ENCODE data around the gene ZNF26. TPM values are rescaled to one million over a fixed set of nuclear protein-coding genes. Genes with fewer than 3 reads are reported as not detected.
A peak's percentile ranks its signal among the peaks of the same experiment; 100 is the strongest.

The ZNF26 gene
- total RNA-seq, 6 experiments from 2014 or later, result 3.2 to 14.9 (median 3.9) TPM

- H3K27me3 ChIP-seq, result no peaks in the 10 kb centered on the region
- ATAC-seq, result no peak
- no peak for DNase-seq
- intact Hi-C loops (cut with DNase I), result no loop called here
- no peak overlapping the region for H3K4me3 ChIP-seq
- H3K4me1 ChIP-seq, result peaks cover 0 to 7% (median 0%) of the 10 kb centered on the region in 4 donors
- no peak overlapping the region for H3K27ac ChIP-seq
- H3K36me3 ChIP-seq, result peaks cover 0 to 9% (median 0%) of the 10 kb centered on the region in 4 donors
- TF ChIP-seq POLR2A (IDR thresholded peaks at IDR 0.05) (no peak), CTCF (IDR thresholded peaks at IDR 0.05) (no peak)
- WGBS (ENCODE audit: insufficient coverage, low coverage, low lambda C conversion rate, missing lambda C conversion rate), result 97% methylated on average over 11 of the region's 18 CpGs
- peaks cover 0 to 25% (median 6%) of the 10 kb centered on the region in 4 donors for H3K9me3 ChIP-seq
Observed at GRCh38 chr12:132952371-132953162, 33.6 kb upstream of the ZNF26 start.

- intact Hi-C loops (cut with DNase I), result no loop called here
- peaks cover 0 to 25% (median 5%) of the 10 kb centered on the region in 4 donors for H3K9me3 ChIP-seq
- peaks cover 0 to 7% (median 0%) of the 10 kb centered on the region in 4 donors for H3K4me1 ChIP-seq
- H3K27me3 ChIP-seq, result no peaks in the 10 kb centered on the region
- DNase-seq, result no peak
- TF ChIP-seq CTCF (IDR thresholded peaks at IDR 0.05) (no peak), POLR2A (IDR thresholded peaks at IDR 0.05) (no peak)
- H3K36me3 ChIP-seq, result peaks cover 0 to 5% (median 0%) of the 10 kb centered on the region in 4 donors
- ATAC-seq, result no peak
- no peak overlapping the region for H3K4me3 ChIP-seq
- no peak overlapping the region for H3K27ac ChIP-seq
- 90% methylated on average over 2 of the region's 2 CpGs for WGBS (ENCODE audit: insufficient coverage, low coverage, low lambda C conversion rate, missing lambda C conversion rate)
Observed at GRCh38 chr12:132953163-132953425, 33.1 kb upstream of the ZNF26 start.

GRCh38 chr12:132953771-132954170, 32.4 kb upstream of the ZNF26 start:
- no peak overlapping the region for H3K27ac ChIP-seq
- no peaks in the 10 kb centered on the region for H3K27me3 ChIP-seq
- peaks cover 0 to 7% (median 0%) of the 10 kb centered on the region in 4 donors for H3K4me1 ChIP-seq
- H3K9me3 ChIP-seq, result peaks cover 0 to 25% (median 5%) of the 10 kb centered on the region in 4 donors
- TF ChIP-seq POLR2A (IDR thresholded peaks at IDR 0.05), result no peak
- no peak for TF ChIP-seq CTCF (IDR thresholded peaks at IDR 0.05)
- intact Hi-C loops (cut with DNase I), result no loop called here
- DNase-seq, result no peak
- ATAC-seq, result no peak
- no peaks in the 10 kb centered on the region for H3K36me3 ChIP-seq
- 99% methylated on average over 7 of the region's 7 CpGs for WGBS (ENCODE audit: insufficient coverage, low coverage, low lambda C conversion rate, missing lambda C conversion rate)
- no peak overlapping the region for H3K4me3 ChIP-seq

- Histone ChIP-seq H3K9me3 (peaks cover 0 to 25% (median 6%) of the 10 kb centered on the region in 4 donors), H3K27ac (peak overlapping the region in 2 of 3 donors; percentile 92 to 94), H3K27me3 (no peaks in the 10 kb centered on the region), H3K4me3 (peak overlapping the region; percentile 80 to 88 (median 87)), H3K36me3 (no peaks in the 10 kb centered on the region), H3K4me1 (peaks cover 0 to 7% (median 0%) of the 10 kb centered on the region in 4 donors)
- intact Hi-C loops (cut with DNase I), result no loop called here
- no peak for DNase-seq
- 90% methylated on average over 12 of the region's 14 CpGs for WGBS (ENCODE audit: insufficient coverage, low coverage, low lambda C conversion rate, missing lambda C conversion rate)
- ATAC-seq, result no peak
- TF ChIP-seq CTCF (IDR thresholded peaks at IDR 0.05) (no peak), POLR2A (IDR thresholded peaks at IDR 0.05) (no peak)
Observed at GRCh38 chr12:132954471-132955048, 31.6 kb upstream of the ZNF26 start.
